Measurements from ENCODE around the gene ANKS1A. TPM values are rescaled to one million over a fixed set of nuclear protein-coding genes. Genes with fewer than 3 reads are reported as not detected.

The ANKS1A gene
- total RNA-seq, 2 experiments from 2014 or later: 6.4 to 6.9 TPM

DNA sequence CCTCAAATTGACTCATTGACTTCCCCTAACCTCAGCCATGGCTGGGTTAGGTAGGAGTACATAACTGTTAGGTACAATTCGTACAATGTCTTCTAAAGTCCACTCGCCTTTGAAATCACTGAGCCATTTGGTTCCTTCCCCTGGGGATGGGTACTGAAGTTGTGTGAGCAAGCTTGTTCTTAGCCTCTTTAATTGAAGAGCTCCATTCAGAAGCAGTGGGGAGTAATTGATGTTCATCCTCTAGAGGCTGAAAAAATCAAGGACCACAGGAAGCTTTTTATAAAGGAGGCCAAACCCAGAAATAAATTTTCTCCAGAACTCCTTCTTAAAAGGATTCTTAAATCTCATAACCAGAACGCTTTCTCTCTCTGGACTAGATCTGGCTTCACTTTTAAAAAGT, 60.6 kb downstream of the ANKS1A start:
- H3K4me3 Mint-ChIP-seq: no peak overlapping the region
- no peaks in the 10 kb centered on the region for H3K9me3 Mint-ChIP-seq
- ATAC-seq (ENCODE audit: poor library complexity) (no peak), DNase-seq (no peak)
- no peaks in the 10 kb centered on the region for H3K27me3 ChIP-seq (ENCODE audit: control insufficient read depth in 1 of 2, insufficient read depth in 2 of 2, low read length in 2 of 2)
- no peaks in the 10 kb centered on the region for H3K9me3 ChIP-seq (ENCODE audit: control insufficient read depth in 1 of 2, insufficient read depth in 1 of 2, low read length in 2 of 2)
- ChIA-PET POLR2A (no interaction called here), CTCF (no interaction called here)
- no peaks in the 10 kb centered on the region for H3K4me1 ChIP-seq (ENCODE audit: insufficient read depth, low read length)
- TF ChIP-seq, protein P1, sequence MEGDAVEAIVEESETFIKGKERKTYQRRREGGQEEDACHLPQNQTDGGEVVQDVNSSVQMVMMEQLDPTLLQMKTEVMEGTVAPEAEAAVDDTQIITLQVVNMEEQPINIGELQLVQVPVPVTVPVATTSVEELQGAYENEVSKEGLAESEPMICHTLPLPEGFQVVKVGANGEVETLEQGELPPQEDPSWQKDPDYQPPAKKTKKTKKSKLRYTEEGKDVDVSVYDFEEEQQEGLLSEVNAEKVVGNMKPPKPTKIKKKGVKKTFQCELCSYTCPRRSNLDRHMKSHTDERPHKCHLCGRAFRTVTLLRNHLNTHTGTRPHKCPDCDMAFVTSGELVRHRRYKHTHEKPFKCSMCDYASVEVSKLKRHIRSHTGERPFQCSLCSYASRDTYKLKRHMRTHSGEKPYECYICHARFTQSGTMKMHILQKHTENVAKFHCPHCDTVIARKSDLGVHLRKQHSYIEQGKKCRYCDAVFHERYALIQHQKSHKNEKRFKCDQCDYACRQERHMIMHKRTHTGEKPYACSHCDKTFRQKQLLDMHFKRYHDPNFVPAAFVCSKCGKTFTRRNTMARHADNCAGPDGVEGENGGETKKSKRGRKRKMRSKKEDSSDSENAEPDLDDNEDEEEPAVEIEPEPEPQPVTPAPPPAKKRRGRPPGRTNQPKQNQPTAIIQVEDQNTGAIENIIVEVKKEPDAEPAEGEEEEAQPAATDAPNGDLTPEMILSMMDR (IDR thresholded peaks at IDR 0.05): no peak
- no peaks in the 10 kb centered on the region for H3K36me3 Mint-ChIP-seq (ENCODE audit: low read depth)
- intact Hi-C loops (cut with DNase I, micrococcal nuclease): no loop called here
- H3K4me3 ChIP-seq (ENCODE audit: low read length): no peak overlapping the region
- no peaks in the 10 kb centered on the region for H3K27me3 Mint-ChIP-seq
- H3K27ac Mint-ChIP-seq: no peak overlapping the region
- H3K27ac ChIP-seq (ENCODE audit: low read depth in 1 of 2, low read length in 2 of 2): no peak overlapping the region
- no peaks in the 10 kb centered on the region for H3K36me3 ChIP-seq (ENCODE audit: insufficient read depth, low read length)
- peaks cover 13% of the 10 kb centered on the region for H3K4me1 Mint-ChIP-seq (ENCODE audit: low read depth)

GRCh38 chr6:34950849-34951248, 61.8 kb downstream of the ANKS1A start:
- TF ChIP-seq, protein P1 (IDR thresholded peaks at IDR 0.05): no peak
- Mint-ChIP-seq H3K4me1 (ENCODE audit: low read depth) (peaks cover 20% of the 10 kb centered on the region), H3K36me3 (ENCODE audit: low read depth) (no peaks in the 10 kb centered on the region), H3K4me3 (no peak overlapping the region), H3K27ac (no peak overlapping the region), H3K9me3 (no peaks in the 10 kb centered on the region), H3K27me3 (no peaks in the 10 kb centered on the region)
- Histone ChIP-seq H3K27me3 (ENCODE audit: control insufficient read depth in 1 of 2, insufficient read depth in 2 of 2, low read length in 2 of 2) (no peaks in the 10 kb centered on the region), H3K27ac (ENCODE audit: low read depth in 1 of 2, low read length in 2 of 2) (no peak overlapping the region), H3K4me3 (ENCODE audit: low read length) (no peak overlapping the region), H3K36me3 (ENCODE audit: insufficient read depth, low read length) (no peaks in the 10 kb centered on the region), H3K4me1 (ENCODE audit: insufficient read depth, low read length) (no peaks in the 10 kb centered on the region), H3K9me3 (ENCODE audit: control insufficient read depth in 1 of 2, insufficient read depth in 1 of 2, low read length in 2 of 2) (no peaks in the 10 kb centered on the region)
- intact Hi-C loops (cut with DNase I, micrococcal nuclease): no loop called here
- ChIA-PET CTCF (interaction anchor here (1.1 kb wide), 1 partner anchor 20 kb away, joined by 3 read pairs; no protein-coding TSS in a partner anchor), POLR2A (no interaction called here)
- DNase-seq: no peak
- ATAC-seq (ENCODE audit: poor library complexity): no peak

DNA sequence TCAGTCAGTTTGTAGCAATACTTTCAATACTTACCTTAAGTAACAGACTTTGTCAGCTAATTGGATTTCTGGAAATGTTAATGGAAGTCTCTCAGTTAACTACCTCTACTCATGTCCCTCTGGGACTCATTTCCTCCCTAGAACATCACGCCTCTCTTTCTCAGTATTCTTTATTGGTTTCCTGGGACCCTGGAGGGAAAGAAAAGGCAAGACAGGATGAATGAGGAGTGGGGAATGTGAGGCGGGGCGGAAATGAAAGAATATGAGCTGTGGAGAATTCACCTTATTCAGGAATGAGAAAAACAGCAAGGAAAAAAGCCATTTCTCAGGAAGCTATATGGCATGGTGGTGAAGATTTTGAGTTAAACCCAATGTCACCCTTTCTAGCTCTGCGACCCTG, 62.7 kb downstream of the ANKS1A start:
- no peak overlapping the region for H3K4me3 Mint-ChIP-seq
- CTCF ChIA-PET: interaction anchor here (1.1 kb wide), 1 partner anchor 19 kb away, joined by 3 read pairs; no protein-coding TSS in a partner anchor

More for the DNA sequence above, 62.7 kb downstream of the ANKS1A start:
- Histone ChIP-seq H3K9me3 (ENCODE audit: control insufficient read depth in 1 of 2, insufficient read depth in 1 of 2, low read length in 2 of 2) (no peaks in the 10 kb centered on the region), H3K27ac (ENCODE audit: low read depth in 1 of 2, low read length in 2 of 2) (no peak overlapping the region), H3K4me3 (ENCODE audit: low read length) (no peak overlapping the region), H3K27me3 (ENCODE audit: control insufficient read depth in 1 of 2, insufficient read depth in 2 of 2, low read length in 2 of 2) (no peaks in the 10 kb centered on the region), H3K36me3 (ENCODE audit: insufficient read depth, low read length) (no peaks in the 10 kb centered on the region), H3K4me1 (ENCODE audit: insufficient read depth, low read length) (no peaks in the 10 kb centered on the region)
- no peaks in the 10 kb centered on the region for H3K27me3 Mint-ChIP-seq
- H3K9me3 Mint-ChIP-seq: no peaks in the 10 kb centered on the region
- POLR2A ChIA-PET: no interaction called here
- ATAC-seq (ENCODE audit: poor library complexity) (no peak), DNase-seq (no peak)
- no peak overlapping the region for H3K27ac Mint-ChIP-seq
- H3K36me3 Mint-ChIP-seq (ENCODE audit: low read depth): no peaks in the 10 kb centered on the region
- TF ChIP-seq, protein P1 (IDR thresholded peaks at IDR 0.05): no peak
- intact Hi-C loops (cut with DNase I, micrococcal nuclease): no loop called here
- peaks cover 20% of the 10 kb centered on the region for H3K4me1 Mint-ChIP-seq (ENCODE audit: low read depth)
